ENCODE measurements around the gene SPINK8. TPM values are rescaled to one million over a fixed set of nuclear protein-coding genes. Genes with fewer than 3 reads are reported as not detected.

Gene SPINK8
- total RNA-seq, 1 experiment from 2014 or later = not detected

Other genes with a start within 250 kb of the SPINK8 start
- gene CDC25A, start 145.2 kb downstream of the SPINK8 start, total RNA-seq (2014; rRNA removed; shearing (Covaris generic)) = 72.3 and 79.1 TPM in 2 replicates
- gene CAMP, start 110.2 kb downstream of the SPINK8 start, total RNA-seq (2014; rRNA removed; shearing (Covaris generic)) = not detected in 2 replicates
- 42.6 and 47.4 TPM in 2 replicates for gene ZNF589, start 92.6 kb downstream of the SPINK8 start, total RNA-seq (2014; rRNA removed; shearing (Covaris generic))
- 24.2 and 29.7 TPM in 2 replicates for gene NME6, start 32.3 kb downstream of the SPINK8 start, total RNA-seq (2014; rRNA removed; shearing (Covaris generic))
- gene FBXW12, start 38.6 kb upstream of the SPINK8 start, total RNA-seq (2014; rRNA removed; shearing (Covaris generic)) = 0.07 and 0.67 TPM in 2 replicates
- gene PLXNB1, start 96.4 kb upstream of the SPINK8 start, total RNA-seq (2014; rRNA removed; shearing (Covaris generic)) = 46.5 and 65.7 TPM in 2 replicates
- gene CCDC51, start 106.5 kb upstream of the SPINK8 start, total RNA-seq (2014; rRNA removed; shearing (Covaris generic)) = 51.4 and 59.1 TPM in 2 replicates
- 222 and 264 TPM in 2 replicates for gene TMA7, start 106.6 kb upstream of the SPINK8 start, total RNA-seq (2014; rRNA removed; shearing (Covaris generic))
- gene ATRIP, start 113.1 kb upstream of the SPINK8 start, total RNA-seq (2014; rRNA removed; shearing (Covaris generic)) = 13.4 and 18.5 TPM in 2 replicates
- gene SHISA5, start 170.5 kb upstream of the SPINK8 start, total RNA-seq (2014; rRNA removed; shearing (Covaris generic)) = 195 and 200 TPM in 2 replicates
- 11.4 and 22.0 TPM in 2 replicates for gene PFKFB4, start 223.1 kb upstream of the SPINK8 start, total RNA-seq (2014; rRNA removed; shearing (Covaris generic))
- gene UCN2, start 230.1 kb upstream of the SPINK8 start, total RNA-seq (2014; rRNA removed; shearing (Covaris generic)) = 0.15 and 0.69 TPM in 2 replicates

Measured in H7 (cell line).